HEK293 (cell line): ENCODE measurements around the gene ZNF768.

Source experiments
- AEBP2 ChIP-seq: fragments of 450-650 bp; formaldehyde crosslinking; IDR thresholded peaks from 2 replicates; pipeline ENCODE4 v1.5.1; 2016; ENCODE audit warnings: missing biosample characterization, missing genetic modification characterization, borderline replicate concordance
- ATF2 ChIP-seq: fragments of 450-650 bp; formaldehyde crosslinking; IDR thresholded peaks from 2 replicates; pipeline ENCODE4 v1.5.1; 2016; ENCODE audit warnings: missing biosample characterization, missing genetic modification characterization, low read depth
- GLIS2 ChIP-seq: fragments of 450-650 bp; formaldehyde crosslinking; IDR thresholded peaks from 2 replicates; pipeline ENCODE4 v1.5.1; 2016; ENCODE audit warnings: missing biosample characterization, missing genetic modification characterization
- HIC1 ChIP-seq: fragments of 450-650 bp; formaldehyde crosslinking; IDR thresholded peaks from 2 replicates; pipeline ENCODE4 v1.5.1; 2016; ENCODE audit warnings: missing biosample characterization, missing genetic modification characterization
- KLF7 ChIP-seq: fragments of 450-650 bp; formaldehyde crosslinking; IDR thresholded peaks from 2 replicates; pipeline ENCODE4 v1.5.1; 2016; ENCODE audit warnings: missing biosample characterization, missing genetic modification characterization, borderline replicate concordance
- ZBTB10 ChIP-seq: fragments of 450-650 bp; formaldehyde crosslinking; IDR thresholded peaks from 2 replicates; pipeline ENCODE4 v1.5.1; 2016; ENCODE audit warnings: missing biosample characterization, missing genetic modification characterization
- ZBTB11 ChIP-seq: fragments of 450-650 bp; formaldehyde crosslinking; conservative IDR thresholded peaks from 2 replicates; pipeline ENCODE4 v1.5.1; 2016; ENCODE audit warnings: low read depth, missing biosample characterization, missing genetic modification characterization
- ZFP3 ChIP-seq: fragments of 450-650 bp; formaldehyde crosslinking; IDR thresholded peaks from 2 replicates; pipeline ENCODE4 v1.5.1; 2016; ENCODE audit warnings: low read depth, missing biosample characterization, missing genetic modification characterization
- ZFP41 ChIP-seq: fragments of 450-650 bp; formaldehyde crosslinking; IDR thresholded peaks from 2 replicates; pipeline ENCODE4 v1.5.1; 2016; ENCODE audit warnings: missing biosample characterization, missing genetic modification characterization, borderline replicate concordance
- ZIC2 ChIP-seq: fragments of 450-650 bp; formaldehyde crosslinking; IDR thresholded peaks from 2 replicates; pipeline ENCODE4 v1.5.1; 2016; ENCODE audit warnings: missing biosample characterization, missing genetic modification characterization
- ZNF19 ChIP-seq: fragments of 450-650 bp; formaldehyde crosslinking; IDR thresholded peaks from 2 replicates; pipeline ENCODE4; 2016; ENCODE audit warnings: missing biosample characterization, missing genetic modification characterization, low read depth
- ZNF239 ChIP-seq: fragments of 450-650 bp; formaldehyde crosslinking; IDR thresholded peaks from 2 replicates; pipeline ENCODE4 v1.5.1; 2016; ENCODE audit warnings: missing biosample characterization, missing genetic modification characterization
- ZNF26 ChIP-seq: fragments of 450-650 bp; formaldehyde crosslinking; IDR thresholded peaks from 2 replicates; pipeline ENCODE4 v1.5.1; 2016; ENCODE audit warnings: missing biosample characterization, missing genetic modification characterization
- ZNF335 ChIP-seq: fragments of 450-650 bp; formaldehyde crosslinking; conservative IDR thresholded peaks from 2 replicates; pipeline ENCODE4 v1.5.1; 2016; ENCODE audit warnings: missing biosample characterization, missing genetic modification characterization
- ZNF341 ChIP-seq: fragments of 450-650 bp; formaldehyde crosslinking; IDR thresholded peaks from 2 replicates; pipeline ENCODE4; 2016; ENCODE audit warnings: low read depth, missing biosample characterization, missing genetic modification characterization
- ZNF362 ChIP-seq: fragments of 450-650 bp; formaldehyde crosslinking; IDR thresholded peaks from 2 replicates; pipeline ENCODE4 v1.5.1; 2016; ENCODE audit warnings: missing biosample characterization, missing genetic modification characterization
- ZNF366 ChIP-seq: fragments of 450-650 bp; formaldehyde crosslinking; conservative IDR thresholded peaks from 2 replicates; pipeline ENCODE4 v1.5.1; 2016; ENCODE audit warnings: missing biosample characterization, missing genetic modification characterization
- ZNF398 ChIP-seq: fragments of 450-650 bp; formaldehyde crosslinking; IDR thresholded peaks from 2 replicates; pipeline ENCODE4 v1.5.1; 2017; ENCODE audit warnings: missing biosample characterization, missing genetic modification characterization
- ZNF585B ChIP-seq: fragments of 450-650 bp; formaldehyde crosslinking; IDR thresholded peaks from 2 replicates; pipeline ENCODE4 v1.5.1; 2016; ENCODE audit warnings: missing biosample characterization, missing genetic modification characterization
- ZNF621 ChIP-seq: fragments of 450-650 bp; formaldehyde crosslinking; IDR thresholded peaks from 2 replicates; pipeline ENCODE4 v1.5.1; 2017; ENCODE audit warnings: missing biosample characterization, missing genetic modification characterization
- ZNF658 ChIP-seq: fragments of 450-650 bp; formaldehyde crosslinking; IDR thresholded peaks from 2 replicates; pipeline ENCODE4; 2016; ENCODE audit warnings: missing biosample characterization, missing genetic modification characterization
- ZNF791 ChIP-seq: fragments of 450-650 bp; formaldehyde crosslinking; IDR thresholded peaks from 2 replicates; pipeline ENCODE4 v1.5.1; 2016; ENCODE audit warnings: missing biosample characterization, missing genetic modification characterization

The ZNF768 gene

GRCh38 chr16:30570636-30571444 lies 44.5 kb upstream of the ZNF768 start (continued):
- TF ChIP-seq ZBTB11 (tag by site-specific recombination) (peak; percentile 93), ZIC2 (tag by site-specific recombination) (peak; percentile 5; the same call in 1 of the 2 replicates), ZNF658 (tag by site-specific recombination) (no peak), ZNF398 (tag by site-specific recombination) (peak; percentile 70), ZNF341 (tag by site-specific recombination) (peak; percentile 74), ZFP3 (tag by site-specific recombination) (peak; percentile 68; the same call in 1 of the 2 replicates), ZBTB10 (no peak), HIC1 (tag by site-specific recombination) (no peak), ZNF585B (tag by site-specific recombination) (no peak), ZNF19 (tag by site-specific recombination) (peak; percentile 99), ZFP41 (tag by site-specific recombination) (no peak), ZNF239 (tag by site-specific recombination) (no peak), ZNF26 (tag by site-specific recombination) (no peak), ZNF335 (tag by site-specific recombination) (peak; percentile 93), ZNF621 (no peak), GLIS2 (tag by site-specific recombination) (peak; percentile 83; the same call in 1 of the 2 replicates), AEBP2 (tag by site-specific recombination) (peak; percentile 99; the same call in 1 of the 2 replicates), KLF7 (peak; percentile 86), ZNF366 (tag by site-specific recombination) (peak; percentile 69), ZNF362 (tag by site-specific recombination) (0 out of 2 replicates have a peak, but pooled peaks have one; percentile 12), ATF2 (tag by site-specific recombination) (no peak), ZNF791 (tag by site-specific recombination) (peak; percentile 93)
